A549 (cell line): ENCODE data around the gene SLC6A6. TPM values are rescaled to one million over a fixed set of nuclear protein-coding genes. Genes with fewer than 3 reads are reported as not detected.

Experiments used
- ATAC-seq, 2 experiments: fragments of 200-7000 bp in 1 of 2; fragments of >200 bp in 1 of 2; cut with Nextera tagmentation in 1 of 2; cut with Tn5 transposase in 1 of 2; 3 replicates each; pipeline versions ENCODE4 v1.8.0 to v1.9.1; 2018 to 2020; ENCODE audit warnings: mild to moderate bottlenecking in 1 of 2, moderate library complexity in 1 of 2
- CTCF ChIA-PET: fragments of 300-600 bp; sonication (Branson Sonifier 250); formaldehyde crosslinking; extraction: SDS; loops from one replicate; lab custom pipeline; 2021; ENCODE audit warnings: antibody characterized with exemption, inconsistent platforms; lab: Yijun Ruan, JAX
- POLR2A ChIA-PET: fragments of 350-600 bp; formaldehyde crosslinking; extraction: SDS; loops from one replicate; lab custom pipeline; 2021; ENCODE audit warnings: antibody characterized with exemption, inconsistent platforms; lab: Yijun Ruan, JAX
- DNase-seq, 2 experiments: peaks; one replicate each; pipeline versions ENCODE4 v3.0.0 to v3.0.0-alpha.2; 2011 to 2016; ENCODE audit warnings: low read depth in 1 of 2, low spot score in 1 of 2
- FAIRE-seq: peaks from 2 replicates; lab custom pipeline; 2011; peaks lifted over from hg19 to GRCh38; lab: Jason Lieb, UNC
- H3K27ac ChIP-seq, 2 experiments: fragments of >200 bp; sonication (Bioruptor Twin); formaldehyde crosslinking; 3 replicates each; pipeline ENCODE4 v1.5.1; 2016 to 2017
- H3K4me1 ChIP-seq: fragments of >200 bp; sonication (Bioruptor Twin); formaldehyde crosslinking; 3 replicates; pipeline ENCODE4 v1.6.1; 2016
- H3K4me2 ChIP-seq: fragments of >200 bp; sonication (Bioruptor Twin); formaldehyde crosslinking; 3 replicates; pipeline ENCODE4 v1.6.1; 2016
- H3K4me3 ChIP-seq: fragments of >200 bp; sonication (Bioruptor Twin); formaldehyde crosslinking; 3 replicates; pipeline ENCODE4 v1.5.1; 2016
- H3K9me3 ChIP-seq: fragments of >200 bp; sonication (Bioruptor Twin); formaldehyde crosslinking; 3 replicates; pipeline ENCODE4 v1.6.1; 2016
- CEBPB ChIP-seq, 2 experiments: fragments of >200 bp in 1 of 2; sonication (Bioruptor Twin) in 1 of 2; formaldehyde crosslinking in 1 of 2; IDR thresholded peaks; 2 replicates each; pipeline ENCODE4 v1.6.1; 2012 to 2016
- GATA3 ChIP-seq: IDR thresholded peaks from 2 replicates; pipeline ENCODE4 v1.6.1; 2012; ENCODE audit warnings: borderline replicate concordance
- HOXB13 ChIP-seq: fragments of 250-450 bp; sonication (Bioruptor Pico); IDR thresholded peaks from 2 replicates; pipeline ENCODE4 v1.5.0; 2020; ENCODE audit warnings: low read depth, mild to moderate bottlenecking, moderate library complexity
- HOXB5 ChIP-seq: fragments of 250-450 bp; sonication (Bioruptor Pico); IDR thresholded peaks from 2 replicates; pipeline ENCODE4 v1.5.0; 2020; ENCODE audit warnings: mild to moderate bottlenecking, moderate library complexity
- KDM1A ChIP-seq: fragments of 200-600 bp; sonication (generic); IDR thresholded peaks from 2 replicates; pipeline ENCODE4 v1.6.1; 2016; ENCODE audit warnings: low read depth, mild to moderate bottlenecking
- NPAS2 ChIP-seq: fragments of 250-450 bp; sonication (Bioruptor Pico); IDR thresholded peaks from 2 replicates; pipeline ENCODE4 v1.8.0; 2022; ENCODE audit warnings: mild to moderate bottlenecking, moderate library complexity, borderline replicate concordance
- PHF8 ChIP-seq: fragments of 200-600 bp; sonication (generic); IDR thresholded peaks from 2 replicates; pipeline ENCODE4 v1.6.1; 2016; ENCODE audit warnings: low read depth, mild to moderate bottlenecking, antibody characterized with exemption, moderate library complexity, borderline replicate concordance
- POLR2A ChIP-seq: IDR thresholded peaks from 2 replicates; pipeline ENCODE4 v1.6.1; 2012; ENCODE audit warnings: mild to moderate bottlenecking, low read length
- RNF2 ChIP-seq: fragments of 200-600 bp; sonication (generic); IDR thresholded peaks from 2 replicates; pipeline ENCODE4 v1.6.1; 2016; ENCODE audit warnings: low read depth, mild to moderate bottlenecking, antibody characterized with exemption, moderate library complexity, borderline replicate concordance
- SMC3 ChIP-seq: fragments of >200 bp; sonication (Bioruptor Twin); formaldehyde crosslinking; IDR thresholded peaks from 3 replicates; pipeline ENCODE4 v1.6.1; 2018; ENCODE audit warnings: inconsistent platforms
- TFCP2L1 ChIP-seq: fragments of 250-450 bp; sonication (Bioruptor Pico); IDR thresholded peaks from 2 replicates; pipeline ENCODE4 v1.5.0; 2021; ENCODE audit warnings: mild to moderate bottlenecking
- ZSCAN20 ChIP-seq: fragments of 250-450 bp; sonication (Bioruptor Pico); IDR thresholded peaks from 2 replicates; pipeline ENCODE4 v1.8.0; 2022; ENCODE audit warnings: mild to moderate bottlenecking, moderate library complexity
- WGBS: methylation state at CpG from one replicate; pipeline ENCODE4 v1.1.6; 2017; ENCODE audit errors: missing lambda C conversion rate; 5-methylcytosine and 5-hydroxymethylcytosine counted together
- polyA plus RNA-seq, 4 experiments: library from polyadenylated mRNA; depleted of rRNA in 3 of 4; stranded (reverse); fragments of >200 nt; fragmentation: RNase III in 1 of 4; extraction: RNeasy Plus Mini Kit Qiagen cat#74134 plus additional on column Dnase treatment in 1 of 4; gene quantifications; 2 replicates in 3 of 4; 3 replicates in 1 of 4; pipeline ENCODE4 v1.2.3, GENCODE V29; 2011 to 2017
- TF ChIP-seq, protein P1 (sequence below): fragments of 150-350 bp; IDR thresholded peaks from 2 replicates; pipeline ENCODE4 v1.6.1; 2014; ENCODE audit warnings: low read depth, mild to moderate bottlenecking, low read length
- TF ChIP-seq, protein P2 (sequence below): fragments of 250-450 bp; sonication (Bioruptor Pico); IDR thresholded peaks from 2 replicates; pipeline ENCODE4 v1.5.0; 2021; ENCODE audit warnings: mild to moderate bottlenecking, moderate library complexity, borderline replicate concordance
- TF ChIP-seq, protein P3 (sequence below): fragments of 200-600 bp; sonication (generic); IDR thresholded peaks from 2 replicates; pipeline ENCODE4 v1.6.1; 2016; ENCODE audit warnings: antibody characterized with exemption, mild to moderate bottlenecking, moderate library complexity
- TF ChIP-seq, protein P4 (sequence below): fragments of >200 bp; sonication (Bioruptor Twin); formaldehyde crosslinking; IDR thresholded peaks from 3 replicates; pipeline ENCODE4 v1.6.1; 2016

SLC6A6 gene
- polyA plus RNA-seq, 2 of the 4 experiments (the other 2 are of a cell fraction), result 73.3 to 73.8 TPM

DNA sequence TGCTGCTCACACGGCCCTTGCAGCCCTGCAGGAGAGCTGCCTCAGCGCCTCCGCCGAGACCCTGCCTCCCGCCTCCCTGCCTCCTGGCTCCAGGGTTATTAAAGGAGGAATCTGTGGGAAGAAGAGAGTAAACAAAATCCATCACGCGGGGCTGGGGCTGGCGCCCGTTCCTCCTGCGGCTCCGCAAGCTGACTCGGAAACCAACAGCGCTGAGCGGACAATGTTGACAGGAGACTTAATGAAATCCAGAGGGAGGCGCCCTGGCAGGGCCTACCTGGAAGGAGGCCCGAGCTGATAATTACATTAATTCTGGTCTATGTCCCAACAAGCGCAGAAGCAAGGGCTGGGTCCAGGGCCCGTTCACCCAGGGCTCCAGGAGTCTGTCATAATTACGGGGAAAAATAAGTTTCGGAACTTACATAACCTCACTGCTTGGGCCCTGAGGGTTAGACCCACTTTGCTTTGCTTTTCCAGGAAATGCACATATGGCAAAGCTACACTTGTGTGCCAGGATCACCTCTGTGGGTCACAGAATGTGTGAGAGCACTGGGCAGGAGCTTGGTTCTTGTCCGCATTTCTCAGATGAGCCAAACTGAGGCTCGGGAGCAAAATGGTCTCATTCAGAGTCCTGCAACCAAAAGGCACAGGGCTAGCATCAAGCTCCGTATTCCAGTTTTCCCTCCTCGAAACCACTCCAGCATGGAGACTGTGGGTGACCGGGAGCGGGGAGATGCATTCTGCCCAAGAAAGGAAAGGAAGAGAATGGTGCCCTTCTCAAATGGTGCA is 43.8 kb upstream of the SLC6A6 start:
- H3K4me1 ChIP-seq, result no peaks in the 10 kb centered on the region
- no peak for DNase-seq
- ChIA-PET CTCF (interaction anchor here (0.8 to 2.0 kb wide), 5 partner anchors 11 to 109 kb away, joined by 3 to 6 read pairs (median 4); no protein-coding TSS in a partner anchor), POLR2A (no interaction called here)
- H3K4me3 ChIP-seq, result no peak overlapping the region
- FAIRE-seq, result no peak
- no peak for ATAC-seq
- no peak overlapping the region for H3K27ac ChIP-seq
- no peak overlapping the region for H3K4me2 ChIP-seq
- TF ChIP-seq NPAS2 (CRISPR knock-in tag), result no peak
- no peak for TF ChIP-seq HOXB13 (CRISPR knock-in tag)
- TF ChIP-seq CEBPB (IDR thresholded peaks at IDR 0.05), result no peak
- TF ChIP-seq ZSCAN20 (CRISPR knock-in tag), result no peak
- TF ChIP-seq, protein P1, sequence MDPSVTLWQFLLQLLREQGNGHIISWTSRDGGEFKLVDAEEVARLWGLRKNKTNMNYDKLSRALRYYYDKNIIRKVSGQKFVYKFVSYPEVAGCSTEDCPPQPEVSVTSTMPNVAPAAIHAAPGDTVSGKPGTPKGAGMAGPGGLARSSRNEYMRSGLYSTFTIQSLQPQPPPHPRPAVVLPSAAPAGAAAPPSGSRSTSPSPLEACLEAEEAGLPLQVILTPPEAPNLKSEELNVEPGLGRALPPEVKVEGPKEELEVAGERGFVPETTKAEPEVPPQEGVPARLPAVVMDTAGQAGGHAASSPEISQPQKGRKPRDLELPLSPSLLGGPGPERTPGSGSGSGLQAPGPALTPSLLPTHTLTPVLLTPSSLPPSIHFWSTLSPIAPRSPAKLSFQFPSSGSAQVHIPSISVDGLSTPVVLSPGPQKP, result no peak
- H3K9me3 ChIP-seq, result no peaks in the 10 kb centered on the region
- WGBS, result 74% methylated on average over 25 of the region's 26 CpGs

- no peak for DNase-seq
- TF ChIP-seq HOXB5 (CRISPR knock-in tag) (no peak), SMC3 (no peak), RNF2 (no peak), POLR2A (no peak), KDM1A (no peak), ZSCAN20 (CRISPR knock-in tag) (no peak), PHF8 (no peak), GATA3 (no peak), TFCP2L1 (CRISPR knock-in tag) (no peak)
- TF ChIP-seq, protein P2, sequence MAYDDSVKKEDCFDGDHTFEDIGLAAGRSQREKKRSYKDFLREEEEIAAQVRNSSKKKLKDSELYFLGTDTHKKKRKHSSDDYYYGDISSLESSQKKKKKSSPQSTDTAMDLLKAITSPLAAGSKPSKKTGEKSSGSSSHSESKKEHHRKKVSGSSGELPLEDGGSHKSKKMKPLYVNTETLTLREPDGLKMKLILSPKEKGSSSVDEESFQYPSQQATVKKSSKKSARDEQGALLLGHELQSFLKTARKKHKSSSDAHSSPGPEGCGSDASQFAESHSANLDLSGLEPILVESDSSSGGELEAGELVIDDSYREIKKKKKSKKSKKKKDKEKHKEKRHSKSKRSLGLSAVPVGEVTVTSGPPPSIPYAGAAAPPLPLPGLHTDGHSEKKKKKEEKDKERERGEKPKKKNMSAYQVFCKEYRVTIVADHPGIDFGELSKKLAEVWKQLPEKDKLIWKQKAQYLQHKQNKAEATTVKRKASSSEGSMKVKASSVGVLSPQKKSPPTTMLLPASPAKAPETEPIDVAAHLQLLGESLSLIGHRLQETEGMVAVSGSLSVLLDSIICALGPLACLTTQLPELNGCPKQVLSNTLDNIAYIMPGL, result no peak
- TF ChIP-seq, protein P3, sequence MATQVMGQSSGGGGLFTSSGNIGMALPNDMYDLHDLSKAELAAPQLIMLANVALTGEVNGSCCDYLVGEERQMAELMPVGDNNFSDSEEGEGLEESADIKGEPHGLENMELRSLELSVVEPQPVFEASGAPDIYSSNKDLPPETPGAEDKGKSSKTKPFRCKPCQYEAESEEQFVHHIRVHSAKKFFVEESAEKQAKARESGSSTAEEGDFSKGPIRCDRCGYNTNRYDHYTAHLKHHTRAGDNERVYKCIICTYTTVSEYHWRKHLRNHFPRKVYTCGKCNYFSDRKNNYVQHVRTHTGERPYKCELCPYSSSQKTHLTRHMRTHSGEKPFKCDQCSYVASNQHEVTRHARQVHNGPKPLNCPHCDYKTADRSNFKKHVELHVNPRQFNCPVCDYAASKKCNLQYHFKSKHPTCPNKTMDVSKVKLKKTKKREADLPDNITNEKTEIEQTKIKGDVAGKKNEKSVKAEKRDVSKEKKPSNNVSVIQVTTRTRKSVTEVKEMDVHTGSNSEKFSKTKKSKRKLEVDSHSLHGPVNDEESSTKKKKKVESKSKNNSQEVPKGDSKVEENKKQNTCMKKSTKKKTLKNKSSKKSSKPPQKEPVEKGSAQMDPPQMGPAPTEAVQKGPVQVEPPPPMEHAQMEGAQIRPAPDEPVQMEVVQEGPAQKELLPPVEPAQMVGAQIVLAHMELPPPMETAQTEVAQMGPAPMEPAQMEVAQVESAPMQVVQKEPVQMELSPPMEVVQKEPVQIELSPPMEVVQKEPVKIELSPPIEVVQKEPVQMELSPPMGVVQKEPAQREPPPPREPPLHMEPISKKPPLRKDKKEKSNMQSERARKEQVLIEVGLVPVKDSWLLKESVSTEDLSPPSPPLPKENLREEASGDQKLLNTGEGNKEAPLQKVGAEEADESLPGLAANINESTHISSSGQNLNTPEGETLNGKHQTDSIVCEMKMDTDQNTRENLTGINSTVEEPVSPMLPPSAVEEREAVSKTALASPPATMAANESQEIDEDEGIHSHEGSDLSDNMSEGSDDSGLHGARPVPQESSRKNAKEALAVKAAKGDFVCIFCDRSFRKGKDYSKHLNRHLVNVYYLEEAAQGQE, result no peak
- TF ChIP-seq, protein P4, sequence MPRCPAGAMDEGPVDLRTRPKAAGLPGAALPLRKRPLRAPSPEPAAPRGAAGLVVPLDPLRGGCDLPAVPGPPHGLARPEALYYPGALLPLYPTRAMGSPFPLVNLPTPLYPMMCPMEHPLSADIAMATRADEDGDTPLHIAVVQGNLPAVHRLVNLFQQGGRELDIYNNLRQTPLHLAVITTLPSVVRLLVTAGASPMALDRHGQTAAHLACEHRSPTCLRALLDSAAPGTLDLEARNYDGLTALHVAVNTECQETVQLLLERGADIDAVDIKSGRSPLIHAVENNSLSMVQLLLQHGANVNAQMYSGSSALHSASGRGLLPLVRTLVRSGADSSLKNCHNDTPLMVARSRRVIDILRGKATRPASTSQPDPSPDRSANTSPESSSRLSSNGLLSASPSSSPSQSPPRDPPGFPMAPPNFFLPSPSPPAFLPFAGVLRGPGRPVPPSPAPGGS, result no peak
- TF ChIP-seq, all 56 proteins: peak for 0
- WGBS, result 62% methylated on average over 3 of the region's 3 CpGs
- no peak overlapping the region for H3K27ac ChIP-seq
- no peak for FAIRE-seq
- no peak overlapping the region for H3K4me3 ChIP-seq
- H3K4me1 ChIP-seq, result no peaks in the 10 kb centered on the region
- no peaks in the 10 kb centered on the region for H3K9me3 ChIP-seq
- ATAC-seq, result no peak
- ChIA-PET POLR2A (no interaction called here), CTCF (interaction anchor here (0.8 kb wide), 1 partner anchor 108 kb away, joined by 3 read pairs; no protein-coding TSS in a partner anchor)
- H3K4me2 ChIP-seq, result no peak overlapping the region
Observed at GRCh38 chr3:14359348-14359747, 43.1 kb upstream of the SLC6A6 start.
